GM12873 (cell line): Measurements from ENCODE around the gene TMEM151A.
A peak's percentile ranks its signal among the peaks of the same experiment; 100 is the strongest.

Experiments
- CTCF ChIP-seq: IDR thresholded peaks from 2 replicates; pipeline ENCODE4 v1.5.1; 2012; ENCODE audit warnings: low read depth, mild to moderate bottlenecking, moderate library complexity, low read length, control low read depth; ENCODE audit not compliant: insufficient read depth; ENCODE audit errors: missing control alignments

The TMEM151A gene

DNA sequence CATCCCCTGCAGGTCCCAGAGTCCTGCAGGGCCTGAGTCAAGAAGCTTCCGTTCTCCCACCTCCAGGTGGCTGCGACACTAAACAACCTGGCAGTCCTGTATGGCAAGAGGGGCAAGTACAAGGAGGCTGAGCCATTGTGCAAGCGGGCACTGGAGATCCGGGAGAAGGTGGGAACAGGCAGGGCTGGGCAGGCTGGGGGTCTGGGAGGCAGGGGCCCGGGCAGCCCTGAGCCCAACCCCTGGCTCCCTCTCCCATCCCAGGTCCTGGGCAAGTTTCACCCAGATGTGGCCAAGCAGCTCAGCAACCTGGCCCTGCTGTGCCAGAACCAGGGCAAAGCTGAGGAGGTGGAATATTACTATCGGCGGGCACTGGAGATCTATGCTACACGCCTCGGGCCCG lies 27.9 kb upstream of the TMEM151A start:
- TF ChIP-seq CTCF = no peak

DNA sequence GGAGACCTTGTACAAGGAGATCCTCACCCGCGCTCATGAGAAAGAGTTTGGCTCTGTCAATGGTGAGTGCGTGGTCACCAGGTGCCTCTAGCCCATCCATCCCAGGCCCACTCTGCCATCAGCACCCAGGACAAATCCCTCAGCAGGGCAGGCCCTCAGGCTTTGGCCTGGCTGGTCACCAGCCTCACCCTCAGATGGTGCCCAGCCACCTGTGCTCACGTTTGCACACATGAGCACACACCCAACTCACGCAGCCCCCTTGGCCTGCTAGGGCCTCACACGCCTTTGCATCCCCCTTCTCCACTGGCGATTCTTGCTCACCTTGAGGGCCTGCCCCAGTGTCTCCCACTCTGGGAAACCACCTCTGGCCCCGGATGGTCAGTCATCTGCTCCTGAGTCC lies 27.3 kb upstream of the TMEM151A start:
- TF ChIP-seq CTCF = no peak

DNA sequence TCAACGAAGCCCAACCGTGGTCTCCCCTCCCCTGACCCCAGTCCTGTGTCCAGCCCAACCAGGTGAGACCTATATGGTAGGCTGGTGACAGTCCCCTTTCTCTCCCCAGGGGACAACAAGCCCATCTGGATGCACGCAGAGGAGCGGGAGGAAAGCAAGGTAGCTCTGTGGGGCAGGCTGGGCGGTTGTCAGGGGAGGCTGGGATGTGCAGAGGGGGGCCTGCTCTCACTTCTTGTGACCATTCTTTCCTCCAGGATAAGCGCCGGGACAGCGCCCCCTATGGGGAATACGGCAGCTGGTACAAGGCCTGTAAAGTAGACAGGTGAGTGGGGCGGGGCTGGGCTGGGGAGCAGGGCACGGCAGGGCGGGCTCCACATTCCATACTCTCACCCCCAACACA lies 26.8 kb upstream of the TMEM151A start:
- TF ChIP-seq CTCF = peak; percentile 52

GRCh38 chr11:66265531-66266377 lies 25.9 kb upstream of the TMEM151A start:
- no peak for TF ChIP-seq CTCF

DNA sequence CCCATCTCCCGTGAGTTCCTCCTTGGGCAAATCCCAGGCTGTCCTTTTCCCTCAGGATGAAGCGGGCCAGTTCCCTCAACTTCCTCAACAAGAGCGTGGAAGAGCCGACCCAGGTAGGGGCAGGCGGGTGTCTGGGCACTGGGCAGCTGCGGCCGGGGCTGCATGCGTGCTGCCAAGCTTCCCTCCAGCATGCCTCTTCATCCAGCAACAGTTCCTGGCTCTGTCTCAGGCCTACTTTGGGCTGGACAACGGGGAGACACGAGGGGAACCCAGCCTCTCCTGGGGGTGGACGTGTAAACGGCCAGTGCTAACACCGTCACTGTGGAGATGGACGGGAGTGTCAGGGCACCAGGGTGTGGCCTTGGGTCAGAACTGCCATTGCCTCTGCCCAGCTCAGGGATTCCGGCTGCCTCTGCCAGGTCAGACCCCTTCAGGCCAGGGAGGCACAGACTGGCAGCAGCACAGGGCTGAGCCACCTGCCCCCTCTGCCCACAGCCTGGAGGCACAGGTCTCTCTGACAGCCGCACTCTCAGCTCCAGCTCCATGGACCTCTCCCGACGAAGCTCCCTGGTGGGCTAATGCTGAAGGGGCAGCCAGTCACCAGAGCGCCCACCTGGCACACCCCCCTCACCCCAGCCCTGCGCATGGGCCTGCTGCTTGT lies 25.2 kb upstream of the TMEM151A start:
- TF ChIP-seq CTCF = no peak

- TF ChIP-seq CTCF = no peak
These were observed 24.7 kb upstream of the TMEM151A start for GRCh38 chr11:66267039-66267378.

DNA sequence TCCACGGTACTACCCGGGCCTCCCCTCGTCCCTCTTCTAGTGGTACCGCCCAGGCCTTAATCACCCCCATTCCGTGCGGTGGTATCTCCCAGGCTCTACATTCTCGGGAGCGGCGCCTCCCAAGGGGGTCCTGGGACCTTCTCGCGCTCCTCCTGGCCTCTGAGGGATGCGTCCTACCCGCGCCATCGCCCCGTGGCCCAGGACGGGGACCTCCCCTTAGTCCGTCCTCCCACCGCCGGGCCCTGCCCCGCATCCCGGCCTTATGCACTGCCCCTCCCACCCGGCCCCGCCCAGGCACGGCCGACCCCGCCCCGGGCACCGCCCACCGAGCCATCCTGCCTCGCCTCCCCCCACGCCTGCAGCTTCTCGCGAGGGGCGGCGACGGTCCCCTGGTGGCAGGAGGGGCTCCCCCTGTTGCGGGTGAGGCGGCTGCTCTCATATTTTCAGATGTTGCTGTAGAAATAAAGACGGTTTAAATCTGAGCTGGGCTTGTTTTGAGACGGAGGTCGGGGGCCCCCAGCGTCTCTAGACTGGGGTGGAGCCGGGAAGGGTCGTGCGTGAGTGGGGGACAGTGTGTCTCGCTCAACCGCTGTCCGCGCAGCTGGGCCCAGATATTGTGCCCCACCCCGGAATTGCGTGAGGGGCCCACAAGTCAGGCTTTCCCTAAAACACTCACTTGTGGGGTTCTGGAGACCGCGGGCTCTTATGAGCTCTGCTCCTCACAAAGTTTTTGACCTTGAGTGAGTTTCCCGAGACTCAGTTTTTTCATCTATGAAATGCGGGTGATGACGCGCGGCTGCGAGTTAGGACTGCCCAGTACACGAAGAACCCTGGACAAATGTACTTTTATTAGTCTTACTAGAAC lies 24.1 kb upstream of the TMEM151A start:
- peak; percentile 24 for TF ChIP-seq CTCF
